ENCODE results near the gene ALAS2. TPM values are rescaled to one million over a fixed set of nuclear protein-coding genes. Genes with fewer than 3 reads are reported as not detected.

The ALAS2 gene
- total and polyA plus RNA-seq, 2 donors (not counting 1 experiment from before 2014, with no cell fraction given) = not detected

- Histone ChIP-seq H2AFZ (ENCODE audit: low read length) (no peak overlapping the region), H3K9me3 (ENCODE audit: control insufficient read depth, insufficient read depth, low read depth, low read length) (no peaks in the 10 kb centered on the region), H3K4me1 (ENCODE audit: control insufficient read depth, extremely low read depth, insufficient read depth, low read length) (no peaks in the 10 kb centered on the region), H3K4me2 (ENCODE audit: extremely low read depth, insufficient read depth, low read length) (no peak overlapping the region), H4K20me1 (ENCODE audit: control insufficient read depth, extremely low read depth, insufficient read depth, low read length) (no peaks in the 10 kb centered on the region), H3K4me3 (replicated peaks in 1 of 4; ENCODE audit: control extremely low read depth in 1 of 4, insufficient read depth in 1 of 4, low read depth in 3 of 4, low read length in 4 of 4) (no peak overlapping the region), H3K36me3 (ENCODE audit: control insufficient read depth, insufficient read depth, low read length) (no peaks in the 10 kb centered on the region), H3K27me3 (ENCODE audit: control insufficient read depth, insufficient read depth, low read length) (no peaks in the 10 kb centered on the region), H3K27ac (ENCODE audit: insufficient read depth, low read length) (no peak overlapping the region), H3K9ac (ENCODE audit: insufficient read depth, low read length) (no peak overlapping the region), H3K79me2 (ENCODE audit: control insufficient read depth, insufficient read depth, low read length) (peaks cover 3% of the 10 kb centered on the region)
- DNase-seq (ENCODE audit: low read depth in 2 of 2) = no peak
- TF ChIP-seq, protein P1, sequence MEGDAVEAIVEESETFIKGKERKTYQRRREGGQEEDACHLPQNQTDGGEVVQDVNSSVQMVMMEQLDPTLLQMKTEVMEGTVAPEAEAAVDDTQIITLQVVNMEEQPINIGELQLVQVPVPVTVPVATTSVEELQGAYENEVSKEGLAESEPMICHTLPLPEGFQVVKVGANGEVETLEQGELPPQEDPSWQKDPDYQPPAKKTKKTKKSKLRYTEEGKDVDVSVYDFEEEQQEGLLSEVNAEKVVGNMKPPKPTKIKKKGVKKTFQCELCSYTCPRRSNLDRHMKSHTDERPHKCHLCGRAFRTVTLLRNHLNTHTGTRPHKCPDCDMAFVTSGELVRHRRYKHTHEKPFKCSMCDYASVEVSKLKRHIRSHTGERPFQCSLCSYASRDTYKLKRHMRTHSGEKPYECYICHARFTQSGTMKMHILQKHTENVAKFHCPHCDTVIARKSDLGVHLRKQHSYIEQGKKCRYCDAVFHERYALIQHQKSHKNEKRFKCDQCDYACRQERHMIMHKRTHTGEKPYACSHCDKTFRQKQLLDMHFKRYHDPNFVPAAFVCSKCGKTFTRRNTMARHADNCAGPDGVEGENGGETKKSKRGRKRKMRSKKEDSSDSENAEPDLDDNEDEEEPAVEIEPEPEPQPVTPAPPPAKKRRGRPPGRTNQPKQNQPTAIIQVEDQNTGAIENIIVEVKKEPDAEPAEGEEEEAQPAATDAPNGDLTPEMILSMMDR (conservative IDR thresholded peaks at IDR 0.05 in 1 of 2, IDR thresholded peaks at IDR 0.05 in 1 of 2; ENCODE audit: low read depth in 1 of 2, low read length in 2 of 2) = no peak
- TF ChIP-seq EZH2 (IDR thresholded peaks at IDR 0.05; ENCODE audit: low read length, missing control alignments) = no peak
Measured at GRCh38 chrX:54995621-54996020, 35.2 kb downstream of the ALAS2 start.

DNA sequence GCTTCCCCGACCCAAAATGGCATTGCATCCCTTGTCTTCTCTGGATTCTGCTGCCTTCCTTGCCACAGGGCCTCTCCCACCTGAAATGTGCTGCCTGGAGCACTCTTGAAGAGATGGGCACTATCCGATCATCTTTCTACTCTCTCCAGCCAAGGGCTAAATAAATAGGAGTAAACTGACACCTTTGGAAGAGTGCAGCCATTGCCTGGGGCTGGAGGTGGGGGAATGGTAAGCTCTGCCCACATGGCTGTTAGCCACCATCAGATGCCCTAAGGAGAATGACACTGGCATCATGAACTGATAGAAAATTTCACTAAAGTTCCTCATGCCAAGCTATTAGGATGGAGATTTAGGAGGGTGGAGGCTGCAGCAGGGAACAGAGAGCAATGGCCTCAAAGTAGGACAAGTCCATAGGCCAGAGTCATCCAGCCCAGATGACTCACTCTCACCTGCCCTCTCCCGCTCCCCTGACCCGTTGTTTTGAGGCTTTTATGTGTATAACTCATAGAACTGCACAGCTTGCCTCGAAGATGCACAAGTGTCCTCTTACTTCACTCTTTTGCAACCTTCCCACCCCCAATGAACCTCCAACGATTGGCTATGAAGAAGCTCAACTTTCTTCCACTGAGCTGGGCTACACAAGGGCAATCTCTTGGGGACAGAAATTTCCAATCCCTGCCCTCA, 36.0 kb downstream of the ALAS2 start:
- H3K9ac ChIP-seq (ENCODE audit: insufficient read depth, low read length) = no peak overlapping the region
- TF ChIP-seq, protein P1 (conservative IDR thresholded peaks at IDR 0.05 in 1 of 2, IDR thresholded peaks at IDR 0.05 in 1 of 2; ENCODE audit: low read depth in 1 of 2, low read length in 2 of 2) = no peak
- TF ChIP-seq EZH2 (IDR thresholded peaks at IDR 0.05; ENCODE audit: low read length, missing control alignments) = no peak
- H3K4me3 ChIP-seq (replicated peaks in 1 of 4; ENCODE audit: control extremely low read depth in 1 of 4, insufficient read depth in 1 of 4, low read depth in 3 of 4, low read length in 4 of 4) = no peak overlapping the region
- no peak for DNase-seq (ENCODE audit: low read depth in 2 of 2)
- H2AFZ ChIP-seq (ENCODE audit: low read length) = no peak overlapping the region
- H3K4me1 ChIP-seq (ENCODE audit: control insufficient read depth, extremely low read depth, insufficient read depth, low read length) = no peaks in the 10 kb centered on the region
- no peaks in the 10 kb centered on the region for H4K20me1 ChIP-seq (ENCODE audit: control insufficient read depth, extremely low read depth, insufficient read depth, low read length)
- no peaks in the 10 kb centered on the region for H3K9me3 ChIP-seq (ENCODE audit: control insufficient read depth, insufficient read depth, low read depth, low read length)
- no peaks in the 10 kb centered on the region for H3K36me3 ChIP-seq (ENCODE audit: control insufficient read depth, insufficient read depth, low read length)
- no peak overlapping the region for H3K27ac ChIP-seq (ENCODE audit: insufficient read depth, low read length)
- no peak overlapping the region for H3K4me2 ChIP-seq (ENCODE audit: extremely low read depth, insufficient read depth, low read length)
- no peaks in the 10 kb centered on the region for H3K79me2 ChIP-seq (ENCODE audit: control insufficient read depth, insufficient read depth, low read length)
- H3K27me3 ChIP-seq (ENCODE audit: control insufficient read depth, insufficient read depth, low read length) = no peaks in the 10 kb centered on the region

DNA sequence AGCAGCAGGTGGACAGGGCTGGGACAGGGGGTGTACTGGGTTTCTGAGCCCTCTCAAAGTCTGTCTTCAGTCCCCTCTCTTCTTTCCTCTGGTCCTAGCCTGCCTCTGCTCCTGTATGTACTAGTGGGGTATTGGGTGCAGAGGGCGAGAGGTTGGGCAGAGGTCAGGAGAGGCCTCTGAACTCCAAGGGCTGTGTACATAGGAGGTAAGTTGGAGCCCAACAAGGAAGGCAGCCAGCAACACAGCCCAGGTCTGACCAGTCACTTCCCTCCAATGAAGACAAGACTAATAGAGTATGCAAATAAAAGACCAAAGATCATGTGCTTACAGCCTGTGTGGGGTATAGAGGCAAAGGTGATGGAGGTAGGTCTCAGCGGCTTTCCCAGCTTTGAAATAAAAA, 36.7 kb downstream of the ALAS2 start, which contains the start of gene PFKFB1:
Gene PFKFB1 (minus strand): TSS at position 90 of the 400 bp plus-strand sequence. CDS start 181 bp downstream, outside the sequence.
- H3K9ac ChIP-seq (ENCODE audit: insufficient read depth, low read length) = no peak within 1 kb of the TSS
- no peak for DNase-seq (ENCODE audit: low read depth in 2 of 2)
- no peaks in the 10 kb centered on the region for H3K4me1 ChIP-seq (ENCODE audit: control insufficient read depth, extremely low read depth, insufficient read depth, low read length)
- H3K9me3 ChIP-seq (ENCODE audit: control insufficient read depth, insufficient read depth, low read depth, low read length) = no peaks in the 10 kb centered on the region
- H3K79me2 ChIP-seq (ENCODE audit: control insufficient read depth, insufficient read depth, low read length) = no peaks in the 10 kb centered on the region
- H3K27me3 ChIP-seq (ENCODE audit: control insufficient read depth, insufficient read depth, low read length) = no peaks in the 10 kb centered on the region
- H2AFZ ChIP-seq (ENCODE audit: low read length) = no peak within 1 kb of the TSS
- H3K4me3 ChIP-seq (replicated peaks in 1 of 4; ENCODE audit: control extremely low read depth in 1 of 4, insufficient read depth in 1 of 4, low read depth in 3 of 4, low read length in 4 of 4) = no peak within 1 kb of the TSS
- no peaks in the 10 kb centered on the region for H3K36me3 ChIP-seq (ENCODE audit: control insufficient read depth, insufficient read depth, low read length)
- no peaks in the 10 kb centered on the region for H4K20me1 ChIP-seq (ENCODE audit: control insufficient read depth, extremely low read depth, insufficient read depth, low read length)
- H3K27ac ChIP-seq (ENCODE audit: insufficient read depth, low read length) = no peak within 1 kb of the TSS
- no peak within 1 kb of the TSS for H3K4me2 ChIP-seq (ENCODE audit: extremely low read depth, insufficient read depth, low read length)
- no peak for TF ChIP-seq EZH2 (IDR thresholded peaks at IDR 0.05; ENCODE audit: low read length, missing control alignments)
- TF ChIP-seq, protein P1 (conservative IDR thresholded peaks at IDR 0.05 in 1 of 2, IDR thresholded peaks at IDR 0.05 in 1 of 2; ENCODE audit: low read depth in 1 of 2, low read length in 2 of 2) = no peak

Data from fibroblast of lung (primary cell).